Embryonic facial prominence (tissue), 1 donor: ENCODE measurements around the gene NEUROG3.

Experiments
- DNase-seq: peaks from one replicate; pipeline ENCODE4 v3.0.0-alpha.2; 2016; ENCODE audit errors: extremely low spot score

The NEUROG3 gene

DNA sequence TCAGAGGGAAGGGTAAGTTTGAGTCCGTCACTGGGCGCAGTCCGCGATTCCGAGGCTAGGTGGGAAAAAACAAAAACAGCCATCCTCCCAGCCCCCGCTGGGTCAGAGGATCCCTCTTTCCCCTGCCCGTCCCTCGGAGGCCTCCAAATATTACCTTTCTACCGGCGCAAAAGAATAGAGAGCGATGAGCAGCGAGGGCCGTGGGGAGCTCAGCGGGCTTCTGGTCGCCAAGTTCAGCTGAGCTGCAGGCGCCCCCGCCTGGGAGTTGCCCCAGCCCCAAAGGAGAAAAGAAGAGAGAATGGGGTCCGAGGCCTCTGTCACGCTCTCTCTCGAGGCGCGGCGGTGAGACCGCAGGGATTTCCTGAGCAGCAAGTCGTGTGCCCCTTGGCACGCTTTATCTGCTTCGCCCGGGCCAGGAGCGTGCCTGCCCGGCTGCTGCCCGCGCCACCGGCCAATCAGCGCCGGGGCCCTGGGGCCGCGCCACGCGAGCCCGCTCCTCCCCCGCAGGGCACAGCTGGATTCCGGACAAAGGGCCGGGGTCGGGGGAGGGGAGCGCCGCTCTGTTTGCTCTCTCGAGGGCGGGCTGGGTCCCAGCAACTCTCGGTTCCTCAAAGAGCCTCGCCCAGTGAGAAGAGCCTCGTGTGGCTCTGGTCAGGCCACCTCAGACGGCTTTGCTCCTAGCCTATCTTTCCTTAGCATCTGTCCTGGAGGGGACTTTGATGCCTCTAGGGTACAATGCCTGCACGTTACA is at the start of gene NEUROG3:
TSS of gene NEUROG3 (minus strand) at position 367 of the 751 bp plus-strand sequence. CDS start 379 bp downstream, outside the sequence.
- DNase-seq, result no peak

DNA sequence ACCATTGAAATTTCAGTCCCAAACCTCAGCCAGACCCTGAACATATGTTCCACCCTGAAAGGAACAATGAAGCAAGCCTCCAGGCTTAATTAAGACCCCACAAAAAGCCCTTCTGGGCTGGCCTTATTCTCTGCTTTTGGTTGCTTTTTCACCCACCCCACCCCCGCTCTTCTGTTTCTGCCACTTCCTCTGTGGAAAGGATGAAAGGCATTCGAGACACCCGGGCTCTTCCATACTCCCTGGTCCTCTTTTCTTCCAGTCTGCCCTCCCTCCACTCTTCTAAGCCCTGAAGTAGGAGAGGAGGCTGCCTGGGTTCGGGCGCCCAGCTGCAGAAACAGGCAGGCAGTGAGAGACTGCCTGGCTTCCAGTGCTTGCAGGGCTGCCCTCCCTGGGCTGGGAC is 47.4 kb upstream of the NEUROG3 start:
- DNase-seq, result no peak

- DNase-seq, result no peak
These were observed 46.4 kb upstream of the NEUROG3 start for GRCh38 chr10:69619626-69620025.

- no peak for DNase-seq
These were observed 45.5 kb upstream of the NEUROG3 start for GRCh38 chr10:69618746-69619145.

DNA sequence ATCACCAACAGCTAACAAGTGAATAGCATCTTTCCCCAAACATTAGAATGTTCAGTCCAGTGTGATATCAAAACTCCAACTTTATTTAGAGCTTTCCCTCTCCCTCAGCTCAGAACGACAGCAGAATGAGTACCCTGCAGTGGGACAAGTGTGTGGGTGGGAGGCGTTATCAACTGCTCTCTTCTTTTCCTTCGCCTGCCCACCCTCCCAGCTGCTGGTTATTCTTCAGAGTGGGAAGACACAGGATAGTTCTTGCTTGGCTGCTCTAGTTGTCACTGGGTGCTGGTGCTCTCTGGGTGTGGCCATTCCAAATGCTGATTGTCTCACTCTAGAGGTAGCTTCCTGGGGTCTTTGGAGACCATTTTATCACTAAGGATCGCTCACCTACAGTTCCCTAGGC is 43.1 kb upstream of the NEUROG3 start:
- no peak for DNase-seq

- no peak for DNase-seq
These were observed 40.9 kb upstream of the NEUROG3 start for GRCh38 chr10:69614130-69614529.

DNA sequence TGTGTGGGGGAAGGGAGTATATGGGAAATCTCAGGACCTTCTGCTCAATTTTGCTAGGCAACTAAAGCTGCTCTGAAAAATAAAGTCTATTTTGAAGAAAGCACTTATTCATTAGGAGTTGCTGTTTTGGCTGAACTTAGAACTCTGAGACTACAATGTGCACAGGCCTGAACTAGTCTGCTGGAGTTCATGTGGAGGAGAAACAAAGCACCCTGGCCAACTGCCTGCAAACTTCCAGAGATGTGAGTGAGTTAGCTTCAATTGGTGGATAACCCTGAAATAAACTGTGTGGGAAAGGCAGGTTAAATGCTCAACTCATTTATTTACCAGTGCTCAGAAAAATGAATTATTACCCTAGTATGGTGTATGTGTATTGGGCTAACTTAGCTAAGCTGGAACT is 39.5 kb upstream of the NEUROG3 start:
- no peak for DNase-seq

GRCh38 chr10:69609077-69609476 is 35.9 kb upstream of the NEUROG3 start:
- DNase-seq, result no peak

DNA sequence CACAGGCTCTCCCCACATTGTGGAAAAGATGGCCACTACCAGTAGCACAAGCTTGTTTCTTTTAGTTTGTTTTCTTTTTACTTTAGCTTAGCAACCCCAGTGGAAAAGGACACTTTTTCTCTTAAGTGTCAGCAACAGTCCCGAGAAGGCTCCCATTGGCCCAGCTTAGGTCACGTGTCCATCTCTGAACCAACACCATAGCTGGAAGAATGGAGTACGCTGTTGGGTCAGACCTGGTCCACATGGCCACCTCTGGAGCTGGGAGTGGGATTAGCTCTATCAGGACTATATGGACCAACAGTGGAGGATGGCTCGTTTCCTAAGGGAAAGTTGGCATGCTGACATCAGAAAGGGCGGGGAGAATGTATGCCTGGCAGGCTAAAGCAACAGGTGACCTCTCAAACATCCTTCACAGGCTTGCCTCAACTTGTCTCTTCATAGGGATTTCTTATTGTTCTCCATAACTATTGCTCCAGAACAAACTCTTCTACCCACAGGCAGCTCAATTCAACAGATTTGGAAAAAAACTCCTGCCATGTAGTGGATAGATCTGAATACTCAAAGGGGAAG is 27.6 kb upstream of the NEUROG3 start:
- no peak for DNase-seq

DNA sequence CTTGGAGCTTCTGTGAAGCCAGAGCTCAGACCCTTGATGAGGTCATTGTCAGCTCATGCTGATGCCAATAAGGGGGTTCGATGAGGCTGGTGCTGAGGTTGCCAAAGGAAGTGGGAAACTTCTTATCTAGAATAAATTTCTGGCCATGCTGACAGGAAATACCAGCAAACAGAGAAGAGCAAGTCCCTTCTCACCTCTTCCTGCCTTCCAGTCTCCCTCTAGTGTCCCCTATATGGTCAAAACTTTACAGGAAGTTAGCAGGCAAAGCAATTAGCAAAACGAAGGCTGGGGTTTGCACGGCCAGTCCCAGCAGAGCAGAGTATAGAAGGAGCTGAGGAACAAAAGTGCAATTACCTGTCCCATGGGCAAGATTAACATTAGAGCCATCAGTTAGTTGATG is 15.1 kb upstream of the NEUROG3 start:
- no peak for DNase-seq

DNA sequence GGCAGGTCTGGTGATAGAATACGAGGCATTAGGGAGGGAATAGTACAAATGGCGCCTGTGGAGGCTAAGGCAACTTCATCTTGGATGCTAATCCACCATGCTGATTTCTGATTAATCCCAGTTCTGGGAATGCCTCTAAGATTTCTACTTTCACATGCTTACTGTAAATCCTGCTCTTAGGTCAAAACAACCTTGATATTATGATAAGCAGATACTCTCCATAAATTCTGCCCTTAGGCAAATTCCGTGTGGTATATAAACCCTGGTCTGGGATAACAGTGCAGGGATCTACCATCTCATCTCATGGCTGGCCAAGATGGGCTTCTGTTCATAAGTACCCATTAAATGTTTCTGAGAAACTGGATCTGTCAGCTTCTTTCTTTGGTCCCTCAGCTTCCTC is 11.4 kb upstream of the NEUROG3 start:
- DNase-seq, result no peak

GRCh38 chr10:69583106-69583505 is 9.9 kb upstream of the NEUROG3 start:
- DNase-seq, result no peak

GRCh38 chr10:69580435-69580834 is 7.2 kb upstream of the NEUROG3 start:
- no peak for DNase-seq

GRCh38 chr10:69579464-69580060 is 6.3 kb upstream of the NEUROG3 start:
- no peak for DNase-seq

- no peak for DNase-seq
These were observed 5.3 kb upstream of the NEUROG3 start for GRCh38 chr10:69578508-69578991.

DNA sequence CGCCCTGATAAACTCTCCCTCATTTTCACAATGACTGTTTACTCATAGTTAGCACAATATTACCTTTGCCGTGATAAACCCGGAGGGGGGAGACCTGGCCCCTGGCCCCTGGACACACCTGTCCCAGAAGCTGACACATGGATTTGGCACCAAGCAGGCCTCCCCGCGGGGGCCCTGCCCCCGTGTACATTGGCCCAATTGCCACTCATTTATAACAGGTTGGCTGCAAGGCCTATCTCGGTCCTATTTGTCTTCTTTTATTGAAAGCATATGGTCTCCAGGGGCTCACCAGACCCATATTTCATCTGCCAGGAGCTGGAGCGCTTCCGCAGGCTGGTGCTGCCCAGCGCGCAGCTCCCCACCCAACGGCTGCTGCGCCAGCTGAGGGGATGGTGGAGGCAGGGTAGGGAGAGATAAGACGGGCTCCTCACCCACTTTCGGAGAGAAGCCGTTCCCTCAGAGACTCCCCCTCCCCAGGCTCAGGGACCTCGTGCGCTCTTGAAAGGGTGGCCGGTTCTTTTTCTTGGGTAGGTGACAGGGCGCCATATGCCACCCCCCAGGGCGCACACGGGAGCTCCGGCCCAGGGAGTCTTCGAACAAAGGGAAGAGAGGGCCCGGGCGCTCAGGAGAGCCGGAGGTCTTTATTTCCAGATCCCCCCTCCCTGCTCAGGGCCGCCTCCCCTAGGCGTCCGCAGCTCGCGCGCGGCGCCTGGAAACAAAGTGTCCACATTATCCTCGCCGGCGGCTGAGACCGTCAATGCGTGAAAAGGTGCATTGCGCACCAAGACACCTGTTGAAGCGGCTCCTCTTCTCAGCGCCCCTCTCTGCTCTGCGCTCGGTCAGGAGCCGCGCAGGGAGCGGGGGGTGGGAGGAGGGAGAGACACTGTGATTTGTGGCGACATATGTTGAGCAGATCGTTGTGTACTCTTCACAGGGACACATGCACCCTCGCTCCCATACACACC is 4.3 kb upstream of the NEUROG3 start:
- DNase-seq, result no peak

DNA sequence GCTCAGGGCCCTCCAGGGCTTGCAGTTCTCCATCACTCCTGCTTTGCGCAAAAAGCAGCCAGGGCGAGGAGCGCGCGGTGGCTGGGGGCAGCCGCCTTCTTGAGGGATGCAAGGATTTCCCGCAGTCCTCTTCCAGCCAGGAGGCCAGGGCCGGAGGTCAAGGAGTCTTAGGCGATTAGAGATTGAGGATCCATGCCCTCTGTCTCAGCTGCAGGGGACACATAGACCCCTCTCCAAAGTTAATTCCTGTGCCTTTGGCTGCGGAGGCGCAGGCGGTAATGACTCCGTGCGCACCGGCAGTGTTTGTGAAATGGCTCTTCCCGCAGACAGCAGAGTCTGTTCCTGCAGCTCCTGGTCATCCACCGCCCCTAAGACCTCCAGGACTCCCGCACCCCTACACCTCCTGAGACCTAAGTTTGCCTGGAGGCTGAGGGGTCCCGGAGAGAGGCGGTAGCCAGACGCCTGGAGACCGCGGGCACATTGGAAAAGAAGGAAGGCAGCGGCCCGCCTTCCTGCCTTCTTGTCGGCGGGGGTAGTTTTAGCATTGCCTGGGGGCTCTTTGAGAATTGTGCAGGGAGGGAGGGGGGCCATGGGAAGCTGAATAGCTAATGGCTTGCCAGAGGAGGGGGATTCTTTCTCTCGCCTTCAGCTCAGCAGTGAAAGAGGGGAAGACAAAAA is 3.3 kb upstream of the NEUROG3 start:
- DNase-seq, result no peak

DNA sequence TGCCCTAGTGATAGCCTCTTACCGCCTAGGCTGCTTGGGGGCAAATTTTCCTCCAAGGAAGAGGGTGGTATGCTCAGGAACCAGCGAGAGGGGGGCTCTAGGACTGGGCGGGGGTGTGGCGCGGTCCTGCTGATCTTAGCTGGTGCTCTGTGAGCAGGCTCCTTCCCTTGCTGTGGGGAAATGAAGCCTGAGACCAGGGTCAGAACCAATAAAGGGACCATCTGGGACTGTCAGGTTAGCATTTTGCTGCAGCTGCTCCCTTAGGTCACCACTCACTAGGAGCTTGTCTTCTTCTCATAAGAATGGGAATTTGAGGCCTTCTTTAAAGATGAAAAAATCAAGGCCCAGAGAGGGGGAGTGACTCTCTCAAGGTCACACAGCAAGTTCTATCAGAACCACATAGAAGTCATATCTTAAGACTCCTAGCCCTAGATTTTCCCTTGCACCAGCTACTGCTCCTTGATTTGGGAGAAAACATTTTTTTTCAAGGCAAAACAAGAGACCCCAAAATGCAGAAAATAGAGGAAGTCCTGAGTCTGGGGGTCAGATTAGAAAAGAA is 2.0 kb upstream of the NEUROG3 start:
- DNase-seq, result no peak

- DNase-seq, result no peak
These were observed 1.4 kb upstream of the NEUROG3 start for GRCh38 chr10:69574571-69574978.

DNA sequence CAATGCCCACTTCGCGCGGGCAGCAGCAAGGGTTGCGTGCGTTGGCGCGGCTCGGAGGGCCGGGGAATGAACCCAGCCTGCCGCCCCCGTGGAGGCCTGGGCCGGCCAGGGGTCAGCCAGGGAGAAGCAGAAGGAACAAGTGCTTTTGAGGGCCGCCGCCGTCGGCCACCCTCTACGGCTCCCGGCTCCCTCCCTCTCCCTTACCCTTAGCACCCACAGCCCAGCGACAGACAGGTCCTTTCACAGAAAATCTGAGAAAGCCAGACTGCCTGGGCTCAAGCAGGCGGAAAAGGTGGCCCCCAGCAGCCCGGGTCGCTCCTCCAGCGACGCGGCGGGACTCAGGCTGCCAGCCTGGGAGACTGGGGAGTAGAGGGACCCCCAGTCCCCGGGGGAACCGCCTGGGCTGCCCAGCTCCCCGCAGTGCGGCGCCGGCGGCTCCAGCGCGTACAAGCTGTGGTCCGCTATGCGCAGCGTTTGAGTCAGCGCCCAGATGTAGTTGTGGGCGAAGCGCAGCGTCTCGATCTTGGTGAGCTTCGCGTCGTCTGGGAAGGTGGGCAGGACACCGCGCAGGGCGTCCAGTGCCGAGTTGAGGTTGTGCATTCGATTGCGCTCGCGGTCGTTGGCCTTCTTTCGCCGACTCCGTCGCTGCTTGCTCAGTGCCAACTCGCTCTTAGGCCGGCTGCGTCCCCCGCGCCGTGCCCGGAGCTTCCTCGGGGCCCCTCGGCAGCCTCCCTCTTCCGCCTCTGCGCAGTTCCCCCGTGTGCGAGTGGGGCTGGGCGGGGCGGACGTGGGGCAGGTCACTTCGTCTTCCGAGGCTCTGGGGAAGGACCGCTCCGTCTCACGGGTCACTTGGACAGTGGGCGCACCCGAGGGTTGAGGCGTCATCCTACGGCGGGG is 815 bp downstream of the NEUROG3 start:
- DNase-seq, result no peak
